Heart left ventricle (tissue), 13 donors: ENCODE data around the gene CHAF1B.

ENCODE experiments used
- POLR2A ChIP-seq, 2 donors: fragments of 450-650 bp; IDR thresholded peaks; one replicate each; pipeline ENCODE4 v1.6.1; 2017; ENCODE audit warnings: antibody characterized with exemption in 2 of 2, mild to moderate bottlenecking in 2 of 2, moderate library complexity in 2 of 2
- TF ChIP-seq, protein P1 (sequence below), 12 donors: fragments of 200-600 bp; sonication (generic) in 4 of 12; IDR thresholded peaks; one replicate each; pipeline versions ENCODE4 v1.5.0 to v1.8.0; 2018 to 2022; ENCODE audit warnings: antibody characterized with exemption in 12 of 12, mild to moderate bottlenecking in 5 of 12
- donor health status: ischemic (EF 13 %, LVEDD 7.1; RV severe dilation, severe dysfunction).
- donor health status: DM: no; HTN: yes; CAD: no.
- donor health status: DM: no; HTN: no; CAD: no.
- donor health status: ischemic (EF 25% LVEDD 6.9; RV normal size, moderate dysfunction).
- donor health status: ischemic (EF 25% LVEDD 5.7; RV mildly dilated, moderate dysfunction).
- donor health status: ischemic (EF 35%, LVEDD 5.7; RV mildly dilated, moderate dysfunction).
- donor health status: nonischemic (EF 11% LVEDD 7.7; RV severe dilation, severe dysfunction).
- donor health status: DM: yes; HTN: yes; CAD: no.
- donor health status: PGD.
- donor health status: ischemic (EF 29% LVEDD 5.4; RV normal size, mild dysfunction).
- donor health status: nonischemic (EF 23%, LVEDD 6.1; RV moderate dilation, normal function).

GRCh38 chr21:36350282-36350910 is 34.8 kb upstream of the CHAF1B start:
- no peak for TF ChIP-seq POLR2A (IDR thresholded peaks at IDR 0.05)
- TF ChIP-seq, protein P1, sequence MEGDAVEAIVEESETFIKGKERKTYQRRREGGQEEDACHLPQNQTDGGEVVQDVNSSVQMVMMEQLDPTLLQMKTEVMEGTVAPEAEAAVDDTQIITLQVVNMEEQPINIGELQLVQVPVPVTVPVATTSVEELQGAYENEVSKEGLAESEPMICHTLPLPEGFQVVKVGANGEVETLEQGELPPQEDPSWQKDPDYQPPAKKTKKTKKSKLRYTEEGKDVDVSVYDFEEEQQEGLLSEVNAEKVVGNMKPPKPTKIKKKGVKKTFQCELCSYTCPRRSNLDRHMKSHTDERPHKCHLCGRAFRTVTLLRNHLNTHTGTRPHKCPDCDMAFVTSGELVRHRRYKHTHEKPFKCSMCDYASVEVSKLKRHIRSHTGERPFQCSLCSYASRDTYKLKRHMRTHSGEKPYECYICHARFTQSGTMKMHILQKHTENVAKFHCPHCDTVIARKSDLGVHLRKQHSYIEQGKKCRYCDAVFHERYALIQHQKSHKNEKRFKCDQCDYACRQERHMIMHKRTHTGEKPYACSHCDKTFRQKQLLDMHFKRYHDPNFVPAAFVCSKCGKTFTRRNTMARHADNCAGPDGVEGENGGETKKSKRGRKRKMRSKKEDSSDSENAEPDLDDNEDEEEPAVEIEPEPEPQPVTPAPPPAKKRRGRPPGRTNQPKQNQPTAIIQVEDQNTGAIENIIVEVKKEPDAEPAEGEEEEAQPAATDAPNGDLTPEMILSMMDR (IDR thresholded peaks at IDR 0.05), result no peak
